ENCODE measurements around the gene ZNF148. TPM values are rescaled to one million over a fixed set of nuclear protein-coding genes. Genes with fewer than 3 reads are reported as not detected.

ZNF148 gene
- total RNA-seq, 6 donors from 2014 or later, result 24.5 to 42.9 (median 32.8) TPM

DNA sequence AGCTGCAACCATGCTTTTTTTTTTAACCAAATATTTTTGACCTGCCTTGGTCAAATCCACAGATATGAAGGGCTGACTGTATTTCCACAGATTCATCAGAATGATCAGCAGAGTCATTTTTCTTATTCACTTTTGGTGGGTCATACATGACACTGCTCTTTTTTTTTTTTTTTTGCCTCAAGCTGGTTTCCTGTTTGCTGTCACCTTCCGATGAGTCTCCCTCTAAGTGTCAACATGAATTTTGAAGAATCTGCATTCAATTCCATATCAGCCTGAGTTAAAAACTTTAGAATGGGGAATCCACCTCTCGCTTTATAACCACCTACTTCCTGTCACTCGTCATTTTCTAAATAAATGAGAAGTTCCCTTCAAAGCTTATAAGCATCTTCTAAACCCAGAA lies 160.4 kb downstream of the ZNF148 start:
- WGBS, 2 donors, result 26 to 43% methylated on average over 3 of the region's 3 CpGs
- no peaks in the 10 kb centered on the region for H3K9me3 ChIP-seq
- no peaks in the 10 kb centered on the region for H3K36me3 ChIP-seq
- TF ChIP-seq, protein P1, sequence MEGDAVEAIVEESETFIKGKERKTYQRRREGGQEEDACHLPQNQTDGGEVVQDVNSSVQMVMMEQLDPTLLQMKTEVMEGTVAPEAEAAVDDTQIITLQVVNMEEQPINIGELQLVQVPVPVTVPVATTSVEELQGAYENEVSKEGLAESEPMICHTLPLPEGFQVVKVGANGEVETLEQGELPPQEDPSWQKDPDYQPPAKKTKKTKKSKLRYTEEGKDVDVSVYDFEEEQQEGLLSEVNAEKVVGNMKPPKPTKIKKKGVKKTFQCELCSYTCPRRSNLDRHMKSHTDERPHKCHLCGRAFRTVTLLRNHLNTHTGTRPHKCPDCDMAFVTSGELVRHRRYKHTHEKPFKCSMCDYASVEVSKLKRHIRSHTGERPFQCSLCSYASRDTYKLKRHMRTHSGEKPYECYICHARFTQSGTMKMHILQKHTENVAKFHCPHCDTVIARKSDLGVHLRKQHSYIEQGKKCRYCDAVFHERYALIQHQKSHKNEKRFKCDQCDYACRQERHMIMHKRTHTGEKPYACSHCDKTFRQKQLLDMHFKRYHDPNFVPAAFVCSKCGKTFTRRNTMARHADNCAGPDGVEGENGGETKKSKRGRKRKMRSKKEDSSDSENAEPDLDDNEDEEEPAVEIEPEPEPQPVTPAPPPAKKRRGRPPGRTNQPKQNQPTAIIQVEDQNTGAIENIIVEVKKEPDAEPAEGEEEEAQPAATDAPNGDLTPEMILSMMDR (IDR thresholded peaks at IDR 0.05), result no peak
- TF ChIP-seq POLR2A (IDR thresholded peaks at IDR 0.05), result no peak
- TF ChIP-seq POLR2AphosphoS5 (IDR thresholded peaks at IDR 0.05), result no peak
- no peak for TF ChIP-seq EP300 (IDR thresholded peaks at IDR 0.05)
- peaks cover 0 to 17% (median 8%) of the 10 kb centered on the region in 4 donors for H3K27me3 ChIP-seq
- H3K27ac ChIP-seq, result no peak overlapping the region
- H3K4me3 ChIP-seq, result no peak overlapping the region
- H3K4me1 ChIP-seq, result peaks cover 9 to 21% (median 15%) of the 10 kb centered on the region in 4 donors
- DNase-seq (no peak), ATAC-seq (ENCODE audit: low FRiP score in 2 of 2) (no peak)

GRCh38 chr3:125213946-125214542 lies 161.1 kb downstream of the ZNF148 start:
- Histone ChIP-seq H3K4me1 (peaks cover 9 to 21% (median 15%) of the 10 kb centered on the region in 4 donors), H3K4me3 (no peak overlapping the region), H3K27me3 (peaks cover 0 to 17% (median 8%) of the 10 kb centered on the region in 4 donors), H3K27ac (no peak overlapping the region), H3K36me3 (no peaks in the 10 kb centered on the region), H3K9me3 (no peaks in the 10 kb centered on the region)
- TF ChIP-seq, protein P1 (IDR thresholded peaks at IDR 0.05), result no peak
- TF ChIP-seq POLR2AphosphoS5 (IDR thresholded peaks at IDR 0.05) (no peak), EP300 (IDR thresholded peaks at IDR 0.05) (no peak), POLR2A (IDR thresholded peaks at IDR 0.05) (no peak)
- DNase-seq (no peak), ATAC-seq (ENCODE audit: low FRiP score in 2 of 2) (no peak)
- WGBS, 2 donors, result 79 to 83% methylated on average over 7 of the region's 7 CpGs

DNA sequence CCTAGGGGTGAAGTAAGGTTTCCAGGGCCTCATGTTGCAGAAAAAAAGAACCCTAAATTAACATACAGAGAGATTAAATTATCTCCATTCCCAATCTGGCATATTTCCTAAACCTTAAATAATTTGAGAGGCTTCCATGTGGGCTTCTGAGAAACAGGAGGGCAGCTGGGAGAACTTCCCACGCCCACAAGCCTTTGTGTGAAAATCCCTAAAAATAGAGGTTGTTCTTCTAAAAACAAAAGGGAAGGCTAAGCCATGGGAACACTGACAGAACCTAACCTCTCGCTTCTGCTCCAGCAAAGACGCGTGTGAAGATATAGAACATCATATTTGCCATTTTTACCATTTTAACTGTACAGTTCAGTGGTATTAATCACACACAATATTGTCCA lies 161.8 kb downstream of the ZNF148 start:
- Histone ChIP-seq H3K36me3 (no peaks in the 10 kb centered on the region), H3K9me3 (no peaks in the 10 kb centered on the region), H3K4me1 (peaks cover 9 to 21% (median 15%) of the 10 kb centered on the region in 4 donors), H3K27ac (no peak overlapping the region), H3K4me3 (no peak overlapping the region), H3K27me3 (peaks cover 0 to 17% (median 8%) of the 10 kb centered on the region in 4 donors)
- TF ChIP-seq POLR2A (IDR thresholded peaks at IDR 0.05), result no peak
- TF ChIP-seq POLR2AphosphoS5 (IDR thresholded peaks at IDR 0.05), result no peak
- no peak for TF ChIP-seq EP300 (IDR thresholded peaks at IDR 0.05)
- TF ChIP-seq, protein P1 (IDR thresholded peaks at IDR 0.05), result no peak
- 86 to 92% methylated on average over 4 of the region's 4 CpGs for WGBS, 2 donors
- no peak for DNase-seq
- no peak for ATAC-seq (ENCODE audit: low FRiP score in 2 of 2)

- no peak for TF ChIP-seq POLR2A (IDR thresholded peaks at IDR 0.05)
- ATAC-seq (ENCODE audit: low FRiP score in 2 of 2) (peak; percentile 54 to 59), DNase-seq (peak; percentile 34 to 87)
- Histone ChIP-seq H3K4me1 (peaks cover 9 to 21% (median 15%) of the 10 kb centered on the region in 4 donors), H3K4me3 (peak within 1 kb of the TSS; percentile 31 to 68 (median 63)), H3K27me3 (peaks cover 0 to 17% (median 8%) of the 10 kb centered on the region in 4 donors), H3K27ac (peak within 1 kb of the TSS in 2 of 4 donors; percentile 39 to 48), H3K9me3 (no peaks in the 10 kb centered on the region), H3K36me3 (no peaks in the 10 kb centered on the region)
- WGBS, 2 donors, result 20 to 35% methylated on average over 7 to 24 of the region's 55 CpGs
Observed at GRCh38 chr3:125212509-125213363, 162.4 kb downstream of the ZNF148 start, which contains the start of gene SLC12A8. Gene SLC12A8, minus strand, starts transcription at chr3:125212748. Its CDS starts 1,399 bp downstream, at chr3:125211349.

- DNase-seq (peak in 1 of 2 donors; percentile 86), ATAC-seq (ENCODE audit: low FRiP score in 2 of 2) (peak; percentile 13 to 43)
- peaks cover 0 to 17% (median 8%) of the 10 kb centered on the region in 4 donors for H3K27me3 ChIP-seq
Observed at GRCh38 chr3:125212091-125212508, 163.0 kb downstream of the ZNF148 start.

More at GRCh38 chr3:125212091-125212508, 163.0 kb downstream of the ZNF148 start:
- no peaks in the 10 kb centered on the region for H3K36me3 ChIP-seq
- TF ChIP-seq, protein P1 (IDR thresholded peaks at IDR 0.05), result no peak
- TF ChIP-seq POLR2AphosphoS5 (IDR thresholded peaks at IDR 0.05), result no peak
- TF ChIP-seq EP300 (IDR thresholded peaks at IDR 0.05), result no peak
- peak overlapping the region in 2 of 4 donors; percentile 39 to 48 for H3K27ac ChIP-seq
- H3K9me3 ChIP-seq, result no peaks in the 10 kb centered on the region
- peaks cover 9 to 21% (median 15%) of the 10 kb centered on the region in 4 donors for H3K4me1 ChIP-seq
- WGBS, 2 donors, result 13 to 33% methylated on average over 6 to 11 of the region's 28 CpGs
- H3K4me3 ChIP-seq, result peak overlapping the region; percentile 31 to 68 (median 63)

Measured in upper lobe of left lung (tissue), 6 donors.